HepG2 (cell line): ENCODE data around the gene ATP7B. TPM values are rescaled to one million over a fixed set of nuclear protein-coding genes. Genes with fewer than 3 reads are reported as not detected.
A peak's percentile ranks its signal among the peaks of the same experiment; 100 is the strongest.

ENCODE experiments used
- ADNP ChIP-seq: sonication (generic); formaldehyde crosslinking; IDR thresholded peaks from 2 replicates; pipeline ENCODE4 v1.4.0; 2020; ENCODE audit warnings: missing genetic modification reagents
- ARHGAP35 ChIP-seq: sonication (generic); formaldehyde crosslinking; IDR thresholded peaks from 2 replicates; pipeline ENCODE4 v1.9.0; 2022; ENCODE audit warnings: mild to moderate bottlenecking, inconsistent platforms, moderate library complexity, missing genetic modification reagents, borderline replicate concordance
- CEBPB ChIP-seq: IDR thresholded peaks from 2 replicates; pipeline ENCODE4 v1.6.1; 2011; ENCODE audit warnings: low read depth, low read length, improper control_type of control experiment, borderline replicate concordance
- CREM ChIP-seq, 2 experiments: sonication (generic) in 1 of 2; formaldehyde crosslinking in 1 of 2; IDR thresholded peaks; 2 replicates each; pipeline versions ENCODE4 v1.4.0 to v1.6.1; 2016 to 2020; ENCODE audit warnings: antibody characterized with exemption in 1 of 2, mild to moderate bottlenecking in 1 of 2, missing genetic modification reagents in 1 of 2
- IRF2 ChIP-seq: IDR thresholded peaks from 2 replicates; pipeline ENCODE4 v1.6.1; 2018; ENCODE audit warnings: missing genetic modification reagents, missing compliant biosample characterization
- IRX3 ChIP-seq: sonication (generic); formaldehyde crosslinking; IDR thresholded peaks from 2 replicates; pipeline ENCODE4 v1.8.1; 2023; ENCODE audit warnings: mild to moderate bottlenecking, low read depth, missing genetic modification reagents, borderline replicate concordance
- KDM5B ChIP-seq: sonication (generic); formaldehyde crosslinking; IDR thresholded peaks from 2 replicates; pipeline ENCODE4 v1.4.0; 2020; ENCODE audit warnings: missing genetic modification reagents, mild to moderate bottlenecking, borderline replicate concordance
- MYC ChIP-seq: sonication (generic); formaldehyde crosslinking; IDR thresholded peaks from 2 replicates; pipeline ENCODE4 v1.9.0; 2021; ENCODE audit warnings: missing genetic modification reagents, borderline replicate concordance
- SPEN ChIP-seq: sonication (generic); formaldehyde crosslinking; IDR thresholded peaks from 2 replicates; pipeline ENCODE4 v1.5.1; 2020; ENCODE audit warnings: low read depth, mild to moderate bottlenecking, missing genetic modification reagents
- TP53 ChIP-seq: sonication (generic); formaldehyde crosslinking; conservative IDR thresholded peaks from 2 replicates; pipeline ENCODE4 v1.4.0; 2020; ENCODE audit warnings: missing genetic modification reagents
- XRCC5 ChIP-seq: fragments of 200-400 bp; formaldehyde crosslinking; optimal IDR thresholded peaks from 2 replicates; pipeline ENCODE3; 2017; ENCODE audit warnings: mild to moderate bottlenecking, low read length
- ZBTB42 ChIP-seq: sonication (generic); formaldehyde crosslinking; IDR thresholded peaks from 2 replicates; pipeline ENCODE4 v1.5.0; 2020; ENCODE audit warnings: mild to moderate bottlenecking, missing genetic modification reagents
- ZNF224 ChIP-seq: sonication (generic); formaldehyde crosslinking; IDR thresholded peaks from 2 replicates; pipeline ENCODE4 v1.5.0; 2020; ENCODE audit warnings: mild to moderate bottlenecking, missing genetic modification reagents
- ZNF335 ChIP-seq: sonication (generic); formaldehyde crosslinking; IDR thresholded peaks from 2 replicates; pipeline ENCODE4 v1.4.0; 2020; ENCODE audit warnings: missing genetic modification reagents
- ZNF703 ChIP-seq: sonication (generic); formaldehyde crosslinking; IDR thresholded peaks from 2 replicates; pipeline ENCODE4 v1.5.1; 2020; ENCODE audit warnings: missing genetic modification reagents, mild to moderate bottlenecking, moderate library complexity, borderline replicate concordance
- ZSCAN9 ChIP-seq: IDR thresholded peaks from 2 replicates; pipeline ENCODE4 v1.6.1; 2016; ENCODE audit warnings: borderline replicate concordance
- polyA plus RNA-seq, 8 experiments: library from polyadenylated mRNA; depleted of rRNA in 3 of 8; stranded (reverse) in 7 of 8; unstranded in 1 of 8; fragments of >200 nt; fragmentation: Illumina TruSeq in 4 of 8; extraction: Trizol in 4 of 8; gene quantifications; 2 replicates each; pipeline versions ENCODE4 v1.2.1 to v1.2.3, GENCODE V29; 2011 to 2016; ENCODE audit warnings: low read depth in 4 of 8, missing spikeins in 1 of 8, mixed read lengths in 1 of 8; ENCODE audit not compliant: insufficient read depth in 1 of 8
- total RNA-seq, 5 experiments: library from RNA; depleted of rRNA; stranded (reverse); fragments of >200 nt; fragmentation: Illumina TruSeq; extraction: Trizol; gene quantifications; 2 replicates each; pipeline ENCODE4 v1.2.3, GENCODE V29; 2016; ENCODE audit warnings: low read depth in 1 of 5
- TF ChIP-seq, protein P1 (sequence below): sonication (generic); formaldehyde crosslinking; IDR thresholded peaks from 2 replicates; pipeline ENCODE4 v1.4.0; 2020; ENCODE audit warnings: mild to moderate bottlenecking, missing genetic modification reagents
- TF ChIP-seq, protein P2 (sequence below): IDR thresholded peaks from 2 replicates; pipeline ENCODE4 v1.4.0; 2020; ENCODE audit warnings: mild to moderate bottlenecking, missing genetic modification reagents
- TF ChIP-seq, protein P3 (sequence below): IDR thresholded peaks from 2 replicates; pipeline ENCODE4 v1.6.1; 2016; ENCODE audit warnings: missing genetic modification reagents, missing compliant biosample characterization
- TF ChIP-seq, protein P4 (sequence below): sonication (generic); formaldehyde crosslinking; IDR thresholded peaks from 2 replicates; pipeline ENCODE4 v1.4.0; 2020; ENCODE audit warnings: missing genetic modification reagents

ATP7B gene
- total and polyA plus RNA-seq, 2 of the 13 experiments (the other 11 are each of a cell fraction or from before 2014, with no cell fraction given) = 31.8 to 57.4 TPM

DNA sequence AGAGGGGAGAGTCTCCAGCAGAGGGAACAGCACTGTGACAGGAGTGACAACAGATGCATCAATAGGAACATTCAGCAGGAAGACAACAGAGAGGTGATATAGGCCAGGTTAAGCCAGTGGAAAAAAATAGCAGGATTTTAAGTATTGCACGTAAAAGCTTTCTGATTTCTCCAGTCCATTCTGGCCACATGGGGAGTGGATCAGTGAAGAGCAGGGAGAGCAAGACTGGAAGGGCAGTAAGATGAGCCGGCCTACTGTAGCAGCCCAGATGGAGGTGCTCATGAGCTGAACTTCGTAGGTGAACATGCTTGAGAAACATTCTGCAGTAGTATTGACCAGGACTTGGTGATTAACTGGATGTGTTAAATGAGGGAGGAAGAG, 15.0 kb upstream of the ATP7B start (continued):
- no peak for TF ChIP-seq CREM (IDR thresholded peaks at IDR 0.05)
- TF ChIP-seq CREM (CRISPR knock-in tag; IDR thresholded peaks at IDR 0.05) = no peak
- TF ChIP-seq ADNP (CRISPR knock-in tag) = no peak
- TF ChIP-seq XRCC5 = no peak
- no peak for TF ChIP-seq CEBPB
- TF ChIP-seq ZBTB42 (CRISPR knock-in tag) = no peak
- no peak for TF ChIP-seq IRX3
- TF ChIP-seq ARHGAP35 = no peak
- TF ChIP-seq, protein P1, sequence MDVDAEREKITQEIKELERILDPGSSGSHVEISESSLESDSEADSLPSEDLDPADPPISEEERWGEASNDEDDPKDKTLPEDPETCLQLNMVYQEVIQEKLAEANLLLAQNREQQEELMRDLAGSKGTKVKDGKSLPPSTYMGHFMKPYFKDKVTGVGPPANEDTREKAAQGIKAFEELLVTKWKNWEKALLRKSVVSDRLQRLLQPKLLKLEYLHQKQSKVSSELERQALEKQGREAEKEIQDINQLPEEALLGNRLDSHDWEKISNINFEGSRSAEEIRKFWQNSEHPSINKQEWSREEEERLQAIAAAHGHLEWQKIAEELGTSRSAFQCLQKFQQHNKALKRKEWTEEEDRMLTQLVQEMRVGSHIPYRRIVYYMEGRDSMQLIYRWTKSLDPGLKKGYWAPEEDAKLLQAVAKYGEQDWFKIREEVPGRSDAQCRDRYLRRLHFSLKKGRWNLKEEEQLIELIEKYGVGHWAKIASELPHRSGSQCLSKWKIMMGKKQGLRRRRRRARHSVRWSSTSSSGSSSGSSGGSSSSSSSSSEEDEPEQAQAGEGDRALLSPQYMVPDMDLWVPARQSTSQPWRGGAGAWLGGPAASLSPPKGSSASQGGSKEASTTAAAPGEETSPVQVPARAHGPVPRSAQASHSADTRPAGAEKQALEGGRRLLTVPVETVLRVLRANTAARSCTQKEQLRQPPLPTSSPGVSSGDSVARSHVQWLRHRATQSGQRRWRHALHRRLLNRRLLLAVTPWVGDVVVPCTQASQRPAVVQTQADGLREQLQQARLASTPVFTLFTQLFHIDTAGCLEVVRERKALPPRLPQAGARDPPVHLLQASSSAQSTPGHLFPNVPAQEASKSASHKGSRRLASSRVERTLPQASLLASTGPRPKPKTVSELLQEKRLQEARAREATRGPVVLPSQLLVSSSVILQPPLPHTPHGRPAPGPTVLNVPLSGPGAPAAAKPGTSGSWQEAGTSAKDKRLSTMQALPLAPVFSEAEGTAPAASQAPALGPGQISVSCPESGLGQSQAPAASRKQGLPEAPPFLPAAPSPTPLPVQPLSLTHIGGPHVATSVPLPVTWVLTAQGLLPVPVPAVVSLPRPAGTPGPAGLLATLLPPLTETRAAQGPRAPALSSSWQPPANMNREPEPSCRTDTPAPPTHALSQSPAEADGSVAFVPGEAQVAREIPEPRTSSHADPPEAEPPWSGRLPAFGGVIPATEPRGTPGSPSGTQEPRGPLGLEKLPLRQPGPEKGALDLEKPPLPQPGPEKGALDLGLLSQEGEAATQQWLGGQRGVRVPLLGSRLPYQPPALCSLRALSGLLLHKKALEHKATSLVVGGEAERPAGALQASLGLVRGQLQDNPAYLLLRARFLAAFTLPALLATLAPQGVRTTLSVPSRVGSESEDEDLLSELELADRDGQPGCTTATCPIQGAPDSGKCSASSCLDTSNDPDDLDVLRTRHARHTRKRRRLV (CRISPR knock-in tag) = no peak
- TF ChIP-seq ZSCAN9 (CRISPR knock-in tag) = no peak
- TF ChIP-seq, protein P2, sequence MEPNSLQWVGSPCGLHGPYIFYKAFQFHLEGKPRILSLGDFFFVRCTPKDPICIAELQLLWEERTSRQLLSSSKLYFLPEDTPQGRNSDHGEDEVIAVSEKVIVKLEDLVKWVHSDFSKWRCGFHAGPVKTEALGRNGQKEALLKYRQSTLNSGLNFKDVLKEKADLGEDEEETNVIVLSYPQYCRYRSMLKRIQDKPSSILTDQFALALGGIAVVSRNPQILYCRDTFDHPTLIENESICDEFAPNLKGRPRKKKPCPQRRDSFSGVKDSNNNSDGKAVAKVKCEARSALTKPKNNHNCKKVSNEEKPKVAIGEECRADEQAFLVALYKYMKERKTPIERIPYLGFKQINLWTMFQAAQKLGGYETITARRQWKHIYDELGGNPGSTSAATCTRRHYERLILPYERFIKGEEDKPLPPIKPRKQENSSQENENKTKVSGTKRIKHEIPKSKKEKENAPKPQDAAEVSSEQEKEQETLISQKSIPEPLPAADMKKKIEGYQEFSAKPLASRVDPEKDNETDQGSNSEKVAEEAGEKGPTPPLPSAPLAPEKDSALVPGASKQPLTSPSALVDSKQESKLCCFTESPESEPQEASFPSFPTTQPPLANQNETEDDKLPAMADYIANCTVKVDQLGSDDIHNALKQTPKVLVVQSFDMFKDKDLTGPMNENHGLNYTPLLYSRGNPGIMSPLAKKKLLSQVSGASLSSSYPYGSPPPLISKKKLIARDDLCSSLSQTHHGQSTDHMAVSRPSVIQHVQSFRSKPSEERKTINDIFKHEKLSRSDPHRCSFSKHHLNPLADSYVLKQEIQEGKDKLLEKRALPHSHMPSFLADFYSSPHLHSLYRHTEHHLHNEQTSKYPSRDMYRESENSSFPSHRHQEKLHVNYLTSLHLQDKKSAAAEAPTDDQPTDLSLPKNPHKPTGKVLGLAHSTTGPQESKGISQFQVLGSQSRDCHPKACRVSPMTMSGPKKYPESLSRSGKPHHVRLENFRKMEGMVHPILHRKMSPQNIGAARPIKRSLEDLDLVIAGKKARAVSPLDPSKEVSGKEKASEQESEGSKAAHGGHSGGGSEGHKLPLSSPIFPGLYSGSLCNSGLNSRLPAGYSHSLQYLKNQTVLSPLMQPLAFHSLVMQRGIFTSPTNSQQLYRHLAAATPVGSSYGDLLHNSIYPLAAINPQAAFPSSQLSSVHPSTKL (CRISPR knock-in tag) = no peak
- TF ChIP-seq, protein P3, sequence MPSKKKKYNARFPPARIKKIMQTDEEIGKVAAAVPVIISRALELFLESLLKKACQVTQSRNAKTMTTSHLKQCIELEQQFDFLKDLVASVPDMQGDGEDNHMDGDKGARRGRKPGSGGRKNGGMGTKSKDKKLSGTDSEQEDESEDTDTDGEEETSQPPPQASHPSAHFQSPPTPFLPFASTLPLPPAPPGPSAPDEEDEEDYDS (CRISPR knock-in tag) = no peak
- TF ChIP-seq MYC (CRISPR knock-in tag) = no peak
- TF ChIP-seq ZNF703 (CRISPR knock-in tag) = 0 out of 2 replicates have a peak, but pooled peaks have one; percentile 18
- TF ChIP-seq KDM5B (CRISPR knock-in tag) = 0 out of 2 replicates have a peak, but pooled peaks have one; percentile 34
- TF ChIP-seq IRF2 (CRISPR knock-in tag) = no peak
- TF ChIP-seq, protein P4, sequence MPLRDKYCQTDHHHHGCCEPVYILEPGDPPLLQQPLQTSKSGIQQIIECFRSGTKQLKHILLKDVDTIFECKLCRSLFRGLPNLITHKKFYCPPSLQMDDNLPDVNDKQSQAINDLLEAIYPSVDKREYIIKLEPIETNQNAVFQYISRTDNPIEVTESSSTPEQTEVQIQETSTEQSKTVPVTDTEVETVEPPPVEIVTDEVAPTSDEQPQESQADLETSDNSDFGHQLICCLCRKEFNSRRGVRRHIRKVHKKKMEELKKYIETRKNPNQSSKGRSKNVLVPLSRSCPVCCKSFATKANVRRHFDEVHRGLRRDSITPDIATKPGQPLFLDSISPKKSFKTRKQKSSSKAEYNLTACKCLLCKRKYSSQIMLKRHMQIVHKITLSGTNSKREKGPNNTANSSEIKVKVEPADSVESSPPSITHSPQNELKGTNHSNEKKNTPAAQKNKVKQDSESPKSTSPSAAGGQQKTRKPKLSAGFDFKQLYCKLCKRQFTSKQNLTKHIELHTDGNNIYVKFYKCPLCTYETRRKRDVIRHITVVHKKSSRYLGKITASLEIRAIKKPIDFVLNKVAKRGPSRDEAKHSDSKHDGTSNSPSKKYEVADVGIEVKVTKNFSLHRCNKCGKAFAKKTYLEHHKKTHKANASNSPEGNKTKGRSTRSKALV (CRISPR knock-in tag) = no peak
- 0 out of 2 replicates have a peak, but pooled peaks have one; percentile 43 for TF ChIP-seq ZNF224 (CRISPR knock-in tag)
- TF ChIP-seq ZNF335 (CRISPR knock-in tag) = no peak
- no peak for TF ChIP-seq TP53 (CRISPR knock-in tag)
- TF ChIP-seq SPEN (CRISPR knock-in tag) = no peak
